GM18520 (cell line): ENCODE data around the gene ZCCHC7.
"Not testable (repeated sequence)": the region's sequence is repeated elsewhere in the genome, so short reads cannot be mapped to it uniquely, and the experiment has no call there.

Experiments used
- ATAC-seq: cut with Tn5 transposase; IDR thresholded peaks from one replicate; pipeline ENCODE4 v1.9.1; 2021; ENCODE audit not compliant: unreplicated experiment

ZCCHC7 gene

GRCh38 chr9:37119907-37120842 is at the start of gene ZCCHC7:
TSS of gene ZCCHC7 (plus strand) at chr9:37120574.
- ATAC-seq: peak; percentile 90

GRCh38 chr9:37074790-37075189 is 45.6 kb upstream of the ZCCHC7 start:
- ATAC-seq: not testable (repeated sequence)

GRCh38 chr9:37079370-37080164 is 40.8 kb upstream of the ZCCHC7 start:
- peak; percentile 87 for ATAC-seq

- ATAC-seq: not testable (repeated sequence)
Observed at GRCh38 chr9:37080165-37080628, 40.2 kb upstream of the ZCCHC7 start.

- not testable (repeated sequence) for ATAC-seq
Observed at GRCh38 chr9:37081507-37081906, 38.9 kb upstream of the ZCCHC7 start.

GRCh38 chr9:37082214-37082765 is 38.1 kb upstream of the ZCCHC7 start:
- ATAC-seq: no peak

- no peak for ATAC-seq
Observed at GRCh38 chr9:37083654-37084053, 36.7 kb upstream of the ZCCHC7 start.

- no peak for ATAC-seq
Observed at GRCh38 chr9:37085233-37085632, 35.1 kb upstream of the ZCCHC7 start.

- not testable (repeated sequence) for ATAC-seq
Observed at GRCh38 chr9:37092714-37093295, 27.6 kb upstream of the ZCCHC7 start.

- ATAC-seq: no peak
Observed at GRCh38 chr9:37094751-37095150, 25.6 kb upstream of the ZCCHC7 start.

GRCh38 chr9:37096628-37097027 is 23.7 kb upstream of the ZCCHC7 start:
- no peak for ATAC-seq

- ATAC-seq: no peak
Observed at GRCh38 chr9:37097294-37097693, 23.1 kb upstream of the ZCCHC7 start.

- ATAC-seq: no peak
Observed at GRCh38 chr9:37100327-37100726, 20.0 kb upstream of the ZCCHC7 start.

GRCh38 chr9:37100741-37101140 is 19.6 kb upstream of the ZCCHC7 start:
- no peak for ATAC-seq

- ATAC-seq: no peak
Observed at GRCh38 chr9:37102486-37102885, 17.9 kb upstream of the ZCCHC7 start.

GRCh38 chr9:37104183-37104889 is 16.0 kb upstream of the ZCCHC7 start:
- no peak for ATAC-seq

- ATAC-seq: no peak
Observed at GRCh38 chr9:37105234-37105633, 15.1 kb upstream of the ZCCHC7 start.

GRCh38 chr9:37107701-37108100 is 12.7 kb upstream of the ZCCHC7 start:
- no peak for ATAC-seq

GRCh38 chr9:37114442-37114841 is 5.9 kb upstream of the ZCCHC7 start:
- not testable (repeated sequence) for ATAC-seq

GRCh38 chr9:37117956-37118355 is 2.4 kb upstream of the ZCCHC7 start:
- no peak for ATAC-seq
